ENCODE results near the gene SLC41A3.
"Not testable (repeated sequence)": the region's sequence is repeated elsewhere in the genome, so short reads cannot be mapped to it uniquely, and the experiment has no call there.

Gene SLC41A3

GRCh38 chr3:125976003-125976390 lies 107.9 kb downstream of the SLC41A3 start:
- not testable (repeated sequence) for H3K4me1 ChIP-seq (ENCODE audit: control insufficient read depth, insufficient read depth, low read length); H3K9ac ChIP-seq (ENCODE audit: low read depth, low read length); H3K4me3 ChIP-seq (ENCODE audit: low read depth, low read length); H3K9me3 ChIP-seq (ENCODE audit: control insufficient read depth, insufficient read depth, low read length); H3K27ac ChIP-seq (ENCODE audit: low read depth, low read length); H3K36me3 ChIP-seq (ENCODE audit: control insufficient read depth, insufficient read depth, low read length)
- H3K27me3 ChIP-seq (ENCODE audit: control insufficient read depth, insufficient read depth, low read length): peaks cover 13% of the 10 kb centered on the region

GRCh38 chr3:125975245-125976002 lies 108.5 kb downstream of the SLC41A3 start:
- not testable (repeated sequence) for H3K4me3 ChIP-seq (ENCODE audit: low read depth, low read length); H3K9ac ChIP-seq (ENCODE audit: low read depth, low read length); H3K27ac ChIP-seq (ENCODE audit: low read depth, low read length); H3K4me1 ChIP-seq (ENCODE audit: control insufficient read depth, insufficient read depth, low read length); H3K36me3 ChIP-seq (ENCODE audit: control insufficient read depth, insufficient read depth, low read length); H3K9me3 ChIP-seq (ENCODE audit: control insufficient read depth, insufficient read depth, low read length)
- H3K27me3 ChIP-seq (ENCODE audit: control insufficient read depth, insufficient read depth, low read length): peaks cover 19% of the 10 kb centered on the region

GRCh38 chr3:125971997-125972944 lies 111.7 kb downstream of the SLC41A3 start:
- peaks cover 34% of the 10 kb centered on the region for H3K27me3 ChIP-seq (ENCODE audit: control insufficient read depth, insufficient read depth, low read length)
- H3K9me3 ChIP-seq (ENCODE audit: control insufficient read depth, insufficient read depth, low read length); H3K36me3 ChIP-seq (ENCODE audit: control insufficient read depth, insufficient read depth, low read length); H3K4me1 ChIP-seq (ENCODE audit: control insufficient read depth, insufficient read depth, low read length); H3K27ac ChIP-seq (ENCODE audit: low read depth, low read length): not testable (repeated sequence)
- H3K9ac ChIP-seq (ENCODE audit: low read depth, low read length): 0 out of 2 replicates have a peak overlapping the region, but pooled peaks have one; percentile 20
- H3K4me3 ChIP-seq (ENCODE audit: low read depth, low read length): peak overlapping the region; percentile 67

GRCh38 chr3:125968701-125969592 lies 115.0 kb downstream of the SLC41A3 start, which contains the start of gene ROPN1B:
Gene ROPN1B (plus strand): TSS chr3:125969178. CDS start chr3:125972055, 2,877 bp downstream.
- H3K27me3 ChIP-seq (ENCODE audit: control insufficient read depth, insufficient read depth, low read length): peaks cover 54% of the 10 kb centered on the region
- not testable (repeated sequence) for H3K4me1 ChIP-seq (ENCODE audit: control insufficient read depth, insufficient read depth, low read length); H3K9ac ChIP-seq (ENCODE audit: low read depth, low read length); H3K4me3 ChIP-seq (ENCODE audit: low read depth, low read length); H3K36me3 ChIP-seq (ENCODE audit: control insufficient read depth, insufficient read depth, low read length); H3K9me3 ChIP-seq (ENCODE audit: control insufficient read depth, insufficient read depth, low read length); H3K27ac ChIP-seq (ENCODE audit: low read depth, low read length)

GRCh38 chr3:125968121-125968520 lies 115.8 kb downstream of the SLC41A3 start:
- H3K27me3 ChIP-seq (ENCODE audit: control insufficient read depth, insufficient read depth, low read length): peaks cover 54% of the 10 kb centered on the region
- not testable (repeated sequence) for H3K4me1 ChIP-seq (ENCODE audit: control insufficient read depth, insufficient read depth, low read length); H3K36me3 ChIP-seq (ENCODE audit: control insufficient read depth, insufficient read depth, low read length); H3K27ac ChIP-seq (ENCODE audit: low read depth, low read length); H3K4me3 ChIP-seq (ENCODE audit: low read depth, low read length); H3K9ac ChIP-seq (ENCODE audit: low read depth, low read length); H3K9me3 ChIP-seq (ENCODE audit: control insufficient read depth, insufficient read depth, low read length)

GRCh38 chr3:125967156-125967555 lies 116.8 kb downstream of the SLC41A3 start:
- H3K4me1 ChIP-seq (ENCODE audit: control insufficient read depth, insufficient read depth, low read length): no peaks in the 10 kb centered on the region
- H3K4me3 ChIP-seq (ENCODE audit: low read depth, low read length): no peak overlapping the region
- H3K36me3 ChIP-seq (ENCODE audit: control insufficient read depth, insufficient read depth, low read length): no peaks in the 10 kb centered on the region
- no peak overlapping the region for H3K27ac ChIP-seq (ENCODE audit: low read depth, low read length)
- no peak overlapping the region for H3K9ac ChIP-seq (ENCODE audit: low read depth, low read length)
- peaks cover 52% of the 10 kb centered on the region for H3K27me3 ChIP-seq (ENCODE audit: control insufficient read depth, insufficient read depth, low read length)
- no peaks in the 10 kb centered on the region for H3K9me3 ChIP-seq (ENCODE audit: control insufficient read depth, insufficient read depth, low read length)

- Histone ChIP-seq H3K36me3 (ENCODE audit: control insufficient read depth, insufficient read depth, low read length) (no peaks in the 10 kb centered on the region), H3K4me1 (ENCODE audit: control insufficient read depth, insufficient read depth, low read length) (no peaks in the 10 kb centered on the region), H3K27me3 (ENCODE audit: control insufficient read depth, insufficient read depth, low read length) (peaks cover 35% of the 10 kb centered on the region), H3K9ac (ENCODE audit: low read depth, low read length) (no peak overlapping the region), H3K9me3 (ENCODE audit: control insufficient read depth, insufficient read depth, low read length) (no peaks in the 10 kb centered on the region), H3K4me3 (ENCODE audit: low read depth, low read length) (no peak overlapping the region), H3K27ac (ENCODE audit: low read depth, low read length) (no peak overlapping the region)
Observed at GRCh38 chr3:125965505-125965904, 118.4 kb downstream of the SLC41A3 start.

GRCh38 chr3:125963834-125964233 lies 120.1 kb downstream of the SLC41A3 start:
- H3K27me3 ChIP-seq (ENCODE audit: control insufficient read depth, insufficient read depth, low read length): peaks cover 29% of the 10 kb centered on the region
- H3K9ac ChIP-seq (ENCODE audit: low read depth, low read length); H3K27ac ChIP-seq (ENCODE audit: low read depth, low read length); H3K4me3 ChIP-seq (ENCODE audit: low read depth, low read length); H3K9me3 ChIP-seq (ENCODE audit: control insufficient read depth, insufficient read depth, low read length); H3K4me1 ChIP-seq (ENCODE audit: control insufficient read depth, insufficient read depth, low read length); H3K36me3 ChIP-seq (ENCODE audit: control insufficient read depth, insufficient read depth, low read length): not testable (repeated sequence)

- Histone ChIP-seq H3K4me3 (ENCODE audit: low read depth, low read length) (no peak overlapping the region), H3K27me3 (ENCODE audit: control insufficient read depth, insufficient read depth, low read length) (peaks cover 17% of the 10 kb centered on the region), H3K9me3 (ENCODE audit: control insufficient read depth, insufficient read depth, low read length) (no peaks in the 10 kb centered on the region), H3K9ac (ENCODE audit: low read depth, low read length) (no peak overlapping the region), H3K4me1 (ENCODE audit: control insufficient read depth, insufficient read depth, low read length) (no peaks in the 10 kb centered on the region), H3K36me3 (ENCODE audit: control insufficient read depth, insufficient read depth, low read length) (no peaks in the 10 kb centered on the region), H3K27ac (ENCODE audit: low read depth, low read length) (no peak overlapping the region)
Observed at GRCh38 chr3:125961289-125961589, 122.7 kb downstream of the SLC41A3 start.

GRCh38 chr3:125960456-125961288 lies 123.3 kb downstream of the SLC41A3 start:
- H3K9me3 ChIP-seq (ENCODE audit: control insufficient read depth, insufficient read depth, low read length): no peaks in the 10 kb centered on the region
- H3K27me3 ChIP-seq (ENCODE audit: control insufficient read depth, insufficient read depth, low read length): peaks cover 16% of the 10 kb centered on the region
- no peaks in the 10 kb centered on the region for H3K4me1 ChIP-seq (ENCODE audit: control insufficient read depth, insufficient read depth, low read length)
- no peaks in the 10 kb centered on the region for H3K36me3 ChIP-seq (ENCODE audit: control insufficient read depth, insufficient read depth, low read length)
- H3K4me3 ChIP-seq (ENCODE audit: low read depth, low read length): no peak overlapping the region
- no peak overlapping the region for H3K27ac ChIP-seq (ENCODE audit: low read depth, low read length)
- no peak overlapping the region for H3K9ac ChIP-seq (ENCODE audit: low read depth, low read length)

Measured in HUES48 (cell line).